ENCODE results near the gene SHISA3. TPM values are rescaled to one million over a fixed set of nuclear protein-coding genes. Genes with fewer than 3 reads are reported as not detected.

SHISA3 gene
- total and polyA plus RNA-seq, 2 of the 13 experiments (the other 11 are each of a cell fraction or from before 2014, with no cell fraction given): not detected

DNA sequence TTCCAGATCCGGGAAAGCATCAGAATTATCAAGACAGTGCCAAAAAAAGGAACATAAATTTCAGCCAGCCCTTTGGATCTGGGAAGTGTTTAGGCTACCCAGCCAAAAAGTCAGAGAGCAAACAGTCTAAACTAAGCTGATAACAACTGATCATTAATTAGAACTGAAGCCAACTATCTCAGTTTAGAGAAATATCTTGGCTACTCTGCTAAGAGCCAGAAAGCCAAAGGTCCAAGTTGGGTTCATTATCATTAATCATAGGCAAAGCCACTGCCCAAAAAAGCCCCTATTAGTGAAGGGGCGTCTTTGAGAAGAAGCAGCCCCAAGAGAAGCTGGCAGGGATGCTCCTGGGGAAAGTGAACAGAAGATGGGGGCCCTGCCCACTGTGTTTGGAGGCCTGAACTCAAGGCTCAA lies 37.0 kb upstream of the SHISA3 start (continued):
- TF ChIP-seq, protein P1, sequence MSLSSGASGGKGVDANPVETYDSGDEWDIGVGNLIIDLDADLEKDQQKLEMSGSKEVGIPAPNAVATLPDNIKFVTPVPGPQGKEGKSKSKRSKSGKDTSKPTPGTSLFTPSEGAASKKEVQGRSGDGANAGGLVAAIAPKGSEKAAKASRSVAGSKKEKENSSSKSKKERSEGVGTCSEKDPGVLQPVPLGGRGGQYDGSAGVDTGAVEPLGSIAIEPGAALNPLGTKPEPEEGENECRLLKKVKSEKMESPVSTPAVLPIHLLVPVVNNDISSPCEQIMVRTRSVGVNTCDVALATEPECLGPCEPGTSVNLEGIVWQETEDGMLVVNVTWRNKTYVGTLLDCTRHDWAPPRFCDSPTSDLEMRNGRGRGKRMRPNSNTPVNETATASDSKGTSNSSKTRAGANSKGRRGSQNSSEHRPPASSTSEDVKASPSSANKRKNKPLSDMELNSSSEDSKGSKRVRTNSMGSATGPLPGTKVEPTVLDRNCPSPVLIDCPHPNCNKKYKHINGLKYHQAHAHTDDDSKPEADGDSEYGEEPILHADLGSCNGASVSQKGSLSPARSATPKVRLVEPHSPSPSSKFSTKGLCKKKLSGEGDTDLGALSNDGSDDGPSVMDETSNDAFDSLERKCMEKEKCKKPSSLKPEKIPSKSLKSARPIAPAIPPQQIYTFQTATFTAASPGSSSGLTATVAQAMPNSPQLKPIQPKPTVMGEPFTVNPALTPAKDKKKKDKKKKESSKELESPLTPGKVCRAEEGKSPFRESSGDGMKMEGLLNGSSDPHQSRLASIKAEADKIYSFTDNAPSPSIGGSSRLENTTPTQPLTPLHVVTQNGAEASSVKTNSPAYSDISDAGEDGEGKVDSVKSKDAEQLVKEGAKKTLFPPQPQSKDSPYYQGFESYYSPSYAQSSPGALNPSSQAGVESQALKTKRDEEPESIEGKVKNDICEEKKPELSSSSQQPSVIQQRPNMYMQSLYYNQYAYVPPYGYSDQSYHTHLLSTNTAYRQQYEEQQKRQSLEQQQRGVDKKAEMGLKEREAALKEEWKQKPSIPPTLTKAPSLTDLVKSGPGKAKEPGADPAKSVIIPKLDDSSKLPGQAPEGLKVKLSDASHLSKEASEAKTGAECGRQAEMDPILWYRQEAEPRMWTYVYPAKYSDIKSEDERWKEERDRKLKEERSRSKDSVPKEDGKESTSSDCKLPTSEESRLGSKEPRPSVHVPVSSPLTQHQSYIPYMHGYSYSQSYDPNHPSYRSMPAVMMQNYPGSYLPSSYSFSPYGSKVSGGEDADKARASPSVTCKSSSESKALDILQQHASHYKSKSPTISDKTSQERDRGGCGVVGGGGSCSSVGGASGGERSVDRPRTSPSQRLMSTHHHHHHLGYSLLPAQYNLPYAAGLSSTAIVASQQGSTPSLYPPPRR (CRISPR knock-in tag; IDR thresholded peaks at IDR 0.05; ENCODE audit: borderline replicate concordance): no peak
- no peak for TF ChIP-seq PHF5A (CRISPR knock-in tag; IDR thresholded peaks at IDR 0.05; ENCODE audit: low read depth, unreplicated experiment)
- TF ChIP-seq, protein P2, sequence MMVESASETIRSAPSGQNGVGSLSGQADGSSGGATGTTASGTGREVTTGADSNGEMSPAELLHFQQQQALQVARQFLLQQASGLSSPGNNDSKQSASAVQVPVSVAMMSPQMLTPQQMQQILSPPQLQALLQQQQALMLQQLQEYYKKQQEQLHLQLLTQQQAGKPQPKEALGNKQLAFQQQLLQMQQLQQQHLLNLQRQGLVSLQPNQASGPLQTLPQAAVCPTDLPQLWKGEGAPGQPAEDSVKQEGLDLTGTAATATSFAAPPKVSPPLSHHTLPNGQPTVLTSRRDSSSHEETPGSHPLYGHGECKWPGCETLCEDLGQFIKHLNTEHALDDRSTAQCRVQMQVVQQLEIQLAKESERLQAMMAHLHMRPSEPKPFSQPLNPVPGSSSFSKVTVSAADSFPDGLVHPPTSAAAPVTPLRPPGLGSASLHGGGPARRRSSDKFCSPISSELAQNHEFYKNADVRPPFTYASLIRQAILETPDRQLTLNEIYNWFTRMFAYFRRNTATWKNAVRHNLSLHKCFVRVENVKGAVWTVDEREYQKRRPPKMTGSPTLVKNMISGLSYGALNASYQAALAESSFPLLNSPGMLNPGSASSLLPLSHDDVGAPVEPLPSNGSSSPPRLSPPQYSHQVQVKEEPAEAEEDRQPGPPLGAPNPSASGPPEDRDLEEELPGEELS (CRISPR knock-in tag; IDR thresholded peaks at IDR 0.05): no peak
- no peak for TF ChIP-seq ZNF678 (CRISPR knock-in tag; IDR thresholded peaks at IDR 0.05)
- no peak for TF ChIP-seq KDM1A (CRISPR knock-in tag; IDR thresholded peaks at IDR 0.05)
- no peak for TF ChIP-seq ZSCAN12 (CRISPR knock-in tag; IDR thresholded peaks at IDR 0.05)

DNA sequence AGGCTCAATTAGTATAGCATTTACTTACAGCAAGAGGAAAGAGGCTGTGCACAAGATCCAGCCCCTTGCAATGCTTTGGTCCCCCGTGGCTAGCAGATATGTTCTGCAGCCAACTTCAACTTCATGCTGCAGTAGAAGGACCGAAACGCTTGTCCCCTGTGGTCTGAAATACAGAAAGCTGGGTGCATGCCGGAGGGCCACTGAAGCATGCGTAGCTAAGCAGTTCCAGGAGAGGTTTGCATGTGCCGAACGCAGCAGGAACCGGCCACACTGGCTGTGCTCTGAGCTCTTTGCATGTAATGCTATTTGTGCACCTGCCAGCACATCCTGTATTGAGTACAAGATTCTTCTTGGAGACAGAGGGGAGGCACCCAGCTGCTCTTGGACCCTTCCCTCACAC lies 35.8 kb upstream of the SHISA3 start:
- H3K4me1 ChIP-seq (ENCODE audit: insufficient read depth, low read length): no peaks in the 10 kb centered on the region
- WGBS (ENCODE audit: low lambda C conversion rate): 21% methylated on average over 8 of the region's 8 CpGs
- no peaks in the 10 kb centered on the region for H3K36me3 ChIP-seq (replicated peaks in 1 of 2; ENCODE audit: control insufficient read depth in 1 of 2, insufficient read depth in 2 of 2, low read length in 2 of 2)
- DNase-seq (ENCODE audit: low spot score) (no peak), ATAC-seq (no peak), FAIRE-seq (no peak)
- in situ Hi-C loops (cut with HindIII; ENCODE audit: extremely low pct_ligation_motif_present, low pct_unique_long_range_greater_than_20kb) (no loop called here), intact Hi-C loops (cut with micrococcal nuclease; ENCODE audit: unreplicated experiment) (no loop called here)
- no peak for TF ChIP-seq DPF2 (CRISPR knock-in tag; IDR thresholded peaks at IDR 0.05; ENCODE audit: borderline replicate concordance, low read depth)
- TF ChIP-seq PHF5A (CRISPR knock-in tag; IDR thresholded peaks at IDR 0.05; ENCODE audit: low read depth, unreplicated experiment): no peak
- TF ChIP-seq NONO (IDR thresholded peaks at IDR 0.05): no peak
- no peak for TF ChIP-seq NONO (CRISPR knock-in tag; conservative IDR thresholded peaks at IDR 0.05)
- no peak for TF ChIP-seq ZNF746 (CRISPR knock-in tag; IDR thresholded peaks at IDR 0.05)
- no peak for TF ChIP-seq HNRNPH1 (optimal IDR thresholded peaks at IDR 0.05; ENCODE audit: low read depth, low read length)
- no peak for TF ChIP-seq ZNF775 (CRISPR knock-in tag; IDR thresholded peaks at IDR 0.05; ENCODE audit: borderline replicate concordance)
- no peak for TF ChIP-seq ZFP36L2 (CRISPR knock-in tag; IDR thresholded peaks at IDR 0.05)
- no peaks in the 10 kb centered on the region for H3K27me3 ChIP-seq (ENCODE audit: control insufficient read depth in 1 of 2, insufficient read depth in 2 of 2, low read length in 2 of 2)
- H3K27ac ChIP-seq (ENCODE audit: extremely low read length, insufficient read depth, low read length): no peak overlapping the region
- H4K20me1 ChIP-seq (ENCODE audit: insufficient read depth, low read length): no peaks in the 10 kb centered on the region
- BruUV-seq (replicated peaks): no TSS peak
- POLR2A ChIA-PET: no interaction called here
- H3K4me2 ChIP-seq (ENCODE audit: low read depth, low read length): no peak overlapping the region
- CTCF ChIA-PET (ENCODE audit: low intra/inter-chr PET ratio, low total read pairs): no interaction called here
- H3K9ac ChIP-seq (ENCODE audit: insufficient read depth, low read depth, low read length): no peak overlapping the region
- no peaks in the 10 kb centered on the region for H3K9me3 ChIP-seq (ENCODE audit: low read length)
- no peaks in the 10 kb centered on the region for H3K79me2 ChIP-seq (ENCODE audit: insufficient read depth, low read length)
- no peak overlapping the region for H3K4me3 ChIP-seq (replicated peaks in 1 of 3; ENCODE audit: insufficient read depth in 1 of 3, low read depth in 2 of 3, low read length in 3 of 3)
- no peak overlapping the region for H2AFZ ChIP-seq (ENCODE audit: low read length)

Data from HepG2 (cell line).